Myocyte (in vitro differentiated cells): ENCODE results near the gene GALNT12. TPM values are rescaled to one million over a fixed set of nuclear protein-coding genes. Genes with fewer than 3 reads are reported as not detected.

Source experiments
- DNase-seq: peaks from one replicate; pipeline ENCODE4 v3.0.0-alpha.2; 2012; ENCODE audit warnings: low read depth
- total RNA-seq: library from RNA; depleted of rRNA; stranded (reverse); fragments of >200 nt; gene quantifications from 2 replicates; pipeline ENCODE4 v1.2.3, GENCODE V29; 2014

The GALNT12 gene
- total RNA-seq, 1 donor from 2014 or later, result 0.32 TPM

- peak; percentile 65 for DNase-seq
Measured at GRCh38 chr9:98899408-98900056, 92.1 kb downstream of the GALNT12 start.

Other genes starting within 250 kb of the GALNT12 start
- gene GABBR2, start 98.7 kb upstream of the GALNT12 start, total RNA-seq, result 0.51 and 0.52 TPM in 2 replicates
- gene ANKS6, start 11.1 kb upstream of the GALNT12 start, total RNA-seq, result 11.4 and 12.9 TPM in 2 replicates
- 5.0 and 7.0 TPM in 2 replicates for gene COL15A1, start 136.2 kb downstream of the GALNT12 start, total RNA-seq